BLaER1 (cell line): ENCODE data around the gene PRKN.
"Not testable (repeated sequence)": the region's sequence is repeated elsewhere in the genome, so short reads cannot be mapped to it uniquely, and the experiment has no call there.

Experiments used
- H3K27ac ChIP-seq: shearing (Covaris generic); formaldehyde crosslinking; 2 replicates; pipeline ENCODE4 v1.8.1; 2022
- H3K27me3 ChIP-seq: shearing (Covaris generic); formaldehyde crosslinking; 2 replicates; pipeline ENCODE4 v1.8.1; 2022
- H3K36me3 ChIP-seq: shearing (Covaris generic); formaldehyde crosslinking; 2 replicates; pipeline ENCODE4 v1.8.1; 2022
- H3K4me1 ChIP-seq: shearing (Covaris generic); formaldehyde crosslinking; 2 replicates; pipeline ENCODE4 v1.8.1; 2022
- H3K4me2 ChIP-seq: shearing (Covaris generic); formaldehyde crosslinking; 2 replicates; pipeline ENCODE4 v1.8.1; 2022
- H3K4me3 ChIP-seq: shearing (Covaris generic); formaldehyde crosslinking; 2 replicates; pipeline ENCODE4 v1.8.1; 2022
- H3K9ac ChIP-seq: shearing (Covaris generic); formaldehyde crosslinking; 2 replicates; pipeline ENCODE4 v1.8.1; 2022
- H3K9me3 ChIP-seq: shearing (Covaris generic); formaldehyde crosslinking; 2 replicates; pipeline ENCODE4 v1.8.1; 2022
- H4K20me1 ChIP-seq: shearing (Covaris generic); formaldehyde crosslinking; 2 replicates; pipeline ENCODE4 v1.8.1; 2022
- Cebpa-rat ChIP-seq: shearing (Covaris generic); IDR thresholded peaks from 2 replicates; pipeline ENCODE4 v1.8.1; 2022

PRKN gene

DNA sequence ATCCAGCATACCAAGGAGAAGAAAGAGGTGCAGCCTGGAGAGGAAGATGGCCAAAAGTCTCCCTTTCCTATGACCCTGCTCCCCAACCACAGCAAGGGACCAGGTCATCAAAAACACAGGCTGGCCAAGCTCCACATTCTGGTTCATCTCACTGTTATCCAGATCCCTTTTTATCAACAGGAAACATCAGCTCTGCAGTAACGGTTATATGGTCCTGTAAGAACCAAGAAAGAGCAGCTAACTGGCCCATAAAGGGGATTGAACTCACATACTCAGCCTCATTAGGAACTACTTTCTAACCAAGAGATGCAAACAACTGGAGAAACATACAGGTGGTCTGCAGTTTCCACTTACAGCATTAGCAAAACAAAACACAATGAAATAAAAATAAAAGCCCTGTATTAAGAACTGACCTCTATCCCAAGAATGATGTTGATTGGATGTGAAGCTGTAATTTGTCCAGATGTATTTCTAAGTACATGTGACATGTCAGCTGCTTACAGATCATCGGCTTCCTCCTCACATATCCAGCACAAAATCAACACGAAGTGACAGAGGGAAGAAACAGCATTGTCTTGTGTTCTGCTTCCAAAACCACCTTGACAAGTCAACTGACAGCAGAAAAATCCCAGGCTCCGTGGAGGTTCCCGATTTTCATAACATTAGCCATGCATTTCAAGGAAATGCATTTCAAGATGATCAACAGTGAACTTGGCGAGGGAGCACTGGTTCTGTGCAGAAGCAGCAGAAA lies 896.5 kb downstream of the PRKN start:
- peaks cover 6% of the 10 kb centered on the region; the same call in 1 of the 2 replicates for H3K27me3 ChIP-seq

DNA sequence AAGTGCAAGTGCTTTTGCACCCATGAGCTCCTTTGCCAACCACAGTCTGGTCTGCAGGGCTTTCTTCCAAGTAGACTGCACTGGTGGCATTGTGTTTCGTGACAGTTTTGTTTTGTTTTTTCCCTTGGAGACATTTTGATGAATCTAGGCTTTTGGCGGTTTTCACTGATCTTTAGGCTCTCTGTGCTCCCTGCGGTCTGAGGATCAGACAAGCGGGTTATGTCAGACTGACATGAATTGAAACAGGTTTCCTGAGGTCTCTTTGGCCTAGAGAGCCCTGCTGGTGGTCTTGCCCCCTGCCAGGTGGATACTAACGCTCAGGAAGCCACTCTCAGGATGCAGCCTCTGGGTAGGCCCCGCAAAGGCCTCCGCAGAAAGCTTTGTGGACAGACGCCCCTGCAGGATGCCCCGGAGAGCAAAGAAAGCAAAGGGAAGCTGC lies 898.3 kb downstream of the PRKN start:
- Histone ChIP-seq H3K4me1 (peaks cover 70% of the 10 kb centered on the region), H3K27ac (no peak overlapping the region), H3K36me3 (no peaks in the 10 kb centered on the region), H3K4me2 (peak overlapping the region; percentile 88), H3K4me3 (peak overlapping the region; percentile 29; the same call in 1 of the 2 replicates), H3K9me3 (no peaks in the 10 kb centered on the region), H4K20me1 (peaks cover 36% of the 10 kb centered on the region; the same call in 1 of the 2 replicates), H3K27me3 (peaks cover 6% of the 10 kb centered on the region; the same call in 1 of the 2 replicates), H3K9ac (no peak overlapping the region)
- TF ChIP-seq Cebpa-rat = no peak

More for the DNA sequence above, 896.5 kb downstream of the PRKN start:
- Histone ChIP-seq H3K27ac (no peak overlapping the region), H3K36me3 (no peaks in the 10 kb centered on the region), H3K4me1 (peaks cover 64% of the 10 kb centered on the region), H4K20me1 (peaks cover 34% of the 10 kb centered on the region; the same call in 1 of the 2 replicates), H3K4me3 (no peak overlapping the region), H3K9ac (no peak overlapping the region), H3K4me2 (peak overlapping the region; percentile 88), H3K9me3 (no peaks in the 10 kb centered on the region)
- no peak for TF ChIP-seq Cebpa-rat

DNA sequence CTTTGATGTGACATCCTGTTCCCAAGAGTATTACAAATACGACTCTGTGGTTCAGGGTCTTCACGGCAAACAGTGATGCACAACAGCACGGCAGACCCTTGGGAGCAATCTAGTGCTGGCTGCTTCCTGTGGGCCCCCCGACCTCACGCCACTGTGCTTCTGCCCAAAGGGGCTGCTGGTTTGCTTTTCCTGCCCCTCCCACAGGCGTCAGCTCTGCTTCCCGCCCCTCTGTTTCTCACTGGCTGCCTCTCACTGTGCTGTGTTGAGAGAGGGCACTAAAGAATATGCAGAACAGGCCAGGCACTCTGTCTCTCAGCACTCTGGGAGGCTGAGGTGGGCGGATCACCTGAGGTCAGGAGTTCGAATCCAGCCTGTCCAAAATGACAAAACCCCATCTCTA lies 899.2 kb downstream of the PRKN start:
- no peak overlapping the region for H3K9ac ChIP-seq
- H3K4me2 ChIP-seq = peak overlapping the region; percentile 88
- peaks cover 6% of the 10 kb centered on the region; the same call in 1 of the 2 replicates for H3K27me3 ChIP-seq
- no peak for TF ChIP-seq Cebpa-rat
- H3K4me1 ChIP-seq = peaks cover 70% of the 10 kb centered on the region
- H4K20me1 ChIP-seq = peaks cover 36% of the 10 kb centered on the region; the same call in 1 of the 2 replicates
- no peak overlapping the region for H3K27ac ChIP-seq
- no peaks in the 10 kb centered on the region for H3K36me3 ChIP-seq
- no peak overlapping the region for H3K4me3 ChIP-seq
- no peaks in the 10 kb centered on the region for H3K9me3 ChIP-seq

DNA sequence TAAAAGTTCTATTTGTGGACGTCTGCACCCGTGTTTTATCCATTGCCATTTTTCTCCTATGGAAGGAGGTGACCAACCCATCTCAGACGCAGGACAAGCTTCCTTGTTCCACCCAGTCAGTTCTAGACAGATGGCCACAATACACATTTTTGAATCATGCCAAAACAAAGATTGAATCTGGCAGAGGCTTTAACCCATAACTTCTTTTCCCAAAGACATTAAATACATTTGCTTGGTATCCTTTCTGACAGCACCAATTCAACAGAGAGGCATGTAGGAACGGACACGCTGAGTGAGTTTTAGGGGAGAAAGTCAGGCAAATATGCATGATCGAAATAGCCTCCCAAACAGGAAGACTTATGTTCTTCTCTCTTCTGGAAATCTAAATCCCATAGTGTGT lies 901.1 kb downstream of the PRKN start:
- H3K9me3 ChIP-seq = no peaks in the 10 kb centered on the region
- H3K9ac ChIP-seq = no peak overlapping the region
- peak overlapping the region; percentile 88 for H3K4me2 ChIP-seq
- peaks cover 63% of the 10 kb centered on the region for H3K4me1 ChIP-seq
- no peak for TF ChIP-seq Cebpa-rat
- H3K36me3 ChIP-seq = no peaks in the 10 kb centered on the region
- H3K4me3 ChIP-seq = no peak overlapping the region
- H3K27me3 ChIP-seq = peaks cover 6% of the 10 kb centered on the region; the same call in 1 of the 2 replicates
- peaks cover 36% of the 10 kb centered on the region; the same call in 1 of the 2 replicates for H4K20me1 ChIP-seq
- no peak overlapping the region for H3K27ac ChIP-seq

DNA sequence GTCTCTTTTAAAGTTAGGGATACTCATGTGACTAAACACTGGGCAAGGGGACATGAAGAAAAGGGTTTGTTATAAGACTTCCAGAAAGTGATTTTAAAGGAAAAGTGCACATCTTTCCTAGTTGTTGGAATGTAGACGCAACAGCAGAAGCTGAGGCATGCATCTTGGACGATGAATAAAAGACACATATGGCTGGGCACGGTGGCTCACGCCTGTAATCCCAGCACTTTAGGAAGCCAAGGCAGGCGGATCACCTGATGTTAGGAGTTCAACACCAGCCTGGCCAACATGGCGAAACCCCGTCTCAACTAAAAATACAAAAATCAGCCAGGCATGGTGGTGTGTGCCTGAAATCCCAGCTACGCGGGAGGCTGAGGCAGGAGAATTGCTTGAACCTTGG lies 905.4 kb downstream of the PRKN start:
- peaks cover 20% of the 10 kb centered on the region for H3K4me1 ChIP-seq

DNA sequence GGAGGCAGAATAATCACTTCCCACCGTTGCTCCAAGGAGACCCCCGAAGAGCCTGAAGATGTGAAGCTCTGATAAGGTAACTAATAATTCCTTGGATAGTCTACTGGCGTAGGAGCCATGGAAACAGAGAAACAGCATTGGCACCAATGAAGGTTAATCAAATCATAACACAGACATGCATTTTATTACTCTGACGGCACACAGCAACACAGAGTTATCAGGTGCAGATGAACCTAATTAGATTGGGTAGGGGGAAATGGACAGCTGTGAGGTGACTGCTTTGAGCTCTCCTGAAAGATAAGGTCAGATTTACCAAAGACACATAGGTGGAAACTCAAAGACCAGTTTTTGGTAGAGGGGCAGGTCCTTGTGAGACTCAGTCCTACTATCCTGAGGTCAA lies 909.7 kb downstream of the PRKN start:
- no peaks in the 10 kb centered on the region for H3K36me3 ChIP-seq
- no peak overlapping the region for H3K27ac ChIP-seq

More for the DNA sequence above, 905.4 kb downstream of the PRKN start:
- H3K9me3 ChIP-seq, H3K4me3 ChIP-seq, H3K36me3 ChIP-seq, H3K27ac ChIP-seq, H3K27me3 ChIP-seq, H3K9ac ChIP-seq, H3K4me2 ChIP-seq: not testable (repeated sequence)
- H4K20me1 ChIP-seq = peaks cover 13% of the 10 kb centered on the region; the same call in 1 of the 2 replicates

DNA sequence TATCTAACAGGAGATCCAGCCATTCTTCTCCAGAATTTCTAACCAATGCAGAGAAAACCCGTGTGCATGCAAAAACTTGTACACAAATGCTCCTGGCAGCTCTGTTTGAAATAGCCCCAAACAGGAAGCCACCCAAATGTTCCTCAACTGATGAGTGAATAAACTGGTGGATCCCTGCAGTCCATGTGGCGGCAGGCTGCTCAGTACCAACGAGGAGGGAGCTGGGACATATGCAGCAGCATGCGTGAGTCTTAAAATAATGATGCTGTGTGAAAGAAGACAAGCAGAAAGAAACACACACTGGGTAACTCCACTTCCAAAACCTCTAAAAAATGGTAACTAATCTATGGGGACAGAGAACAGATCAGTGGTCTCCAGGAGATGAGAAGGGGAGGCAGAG lies 911.6 kb downstream of the PRKN start:
- H3K27ac ChIP-seq = no peak overlapping the region
- TF ChIP-seq Cebpa-rat = no peak

More for the DNA sequence above, 909.7 kb downstream of the PRKN start:
- Histone ChIP-seq H3K4me1 (no peaks in the 10 kb centered on the region), H4K20me1 (no peaks in the 10 kb centered on the region), H3K27me3 (no peaks in the 10 kb centered on the region), H3K4me2 (no peak overlapping the region), H3K4me3 (no peak overlapping the region), H3K9me3 (peaks cover 8% of the 10 kb centered on the region; the same call in 1 of the 2 replicates), H3K9ac (no peak overlapping the region)
- no peak for TF ChIP-seq Cebpa-rat

DNA sequence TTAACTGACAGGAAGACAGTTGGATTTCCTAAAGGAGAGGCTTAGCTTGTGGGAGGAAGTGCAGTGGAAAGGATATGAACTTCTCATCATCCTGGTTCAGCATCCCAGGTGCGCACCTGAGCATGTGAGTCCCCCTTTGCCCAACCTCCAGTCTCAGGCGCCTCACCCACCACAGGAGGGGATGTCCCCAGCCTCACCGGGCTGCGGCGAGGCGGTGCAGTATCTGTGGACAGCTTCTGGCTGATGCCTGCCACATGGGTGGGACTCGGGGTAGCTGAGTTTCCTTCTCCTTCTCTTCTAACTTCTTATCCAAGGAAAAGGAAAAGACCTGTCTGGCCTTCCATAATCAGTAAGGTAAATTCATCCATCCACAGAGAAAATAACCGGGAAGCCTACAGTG lies 914.4 kb downstream of the PRKN start:
- Histone ChIP-seq H3K36me3 (no peaks in the 10 kb centered on the region), H3K4me2 (no peak overlapping the region), H3K9me3 (peaks cover 17% of the 10 kb centered on the region), H4K20me1 (no peaks in the 10 kb centered on the region), H3K4me3 (no peak overlapping the region), H3K27ac (no peak overlapping the region), H3K4me1 (no peaks in the 10 kb centered on the region), H3K9ac (no peak overlapping the region), H3K27me3 (no peaks in the 10 kb centered on the region)
- no peak for TF ChIP-seq Cebpa-rat

More for the DNA sequence above, 911.6 kb downstream of the PRKN start:
- no peaks in the 10 kb centered on the region for H3K4me1 ChIP-seq
- H3K4me3 ChIP-seq = no peak overlapping the region
- no peak overlapping the region for H3K9ac ChIP-seq
- no peaks in the 10 kb centered on the region for H4K20me1 ChIP-seq
- peaks cover 17% of the 10 kb centered on the region for H3K9me3 ChIP-seq
- H3K36me3 ChIP-seq = no peaks in the 10 kb centered on the region
- H3K4me2 ChIP-seq = no peak overlapping the region
- no peaks in the 10 kb centered on the region for H3K27me3 ChIP-seq

DNA sequence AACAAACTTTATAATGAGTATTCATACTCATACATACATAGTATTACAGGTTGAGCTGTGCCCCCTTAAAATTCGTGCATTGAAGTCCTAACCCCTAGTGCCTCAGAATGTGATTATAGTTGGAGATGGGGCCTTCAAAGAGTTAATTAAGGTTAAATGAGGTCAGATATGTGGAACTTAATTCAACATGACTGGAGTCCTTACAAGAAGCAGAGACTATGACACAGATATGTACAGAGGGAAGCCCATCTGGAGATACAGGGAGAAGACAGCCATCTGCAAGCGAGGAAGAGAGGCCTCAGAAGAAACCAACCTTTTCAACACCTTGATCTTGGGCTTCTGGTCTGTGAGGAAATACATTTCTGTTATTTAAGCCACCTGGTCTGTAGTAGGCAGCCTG lies 917.6 kb downstream of the PRKN start:
- H3K9ac ChIP-seq = no peak overlapping the region
- no peaks in the 10 kb centered on the region for H3K4me1 ChIP-seq
- TF ChIP-seq Cebpa-rat = no peak
- H3K27ac ChIP-seq = no peak overlapping the region
- H4K20me1 ChIP-seq = no peaks in the 10 kb centered on the region
- no peaks in the 10 kb centered on the region for H3K36me3 ChIP-seq
- no peaks in the 10 kb centered on the region for H3K27me3 ChIP-seq
- no peak overlapping the region for H3K4me3 ChIP-seq
- no peak overlapping the region for H3K4me2 ChIP-seq
- H3K9me3 ChIP-seq = peaks cover 17% of the 10 kb centered on the region

DNA sequence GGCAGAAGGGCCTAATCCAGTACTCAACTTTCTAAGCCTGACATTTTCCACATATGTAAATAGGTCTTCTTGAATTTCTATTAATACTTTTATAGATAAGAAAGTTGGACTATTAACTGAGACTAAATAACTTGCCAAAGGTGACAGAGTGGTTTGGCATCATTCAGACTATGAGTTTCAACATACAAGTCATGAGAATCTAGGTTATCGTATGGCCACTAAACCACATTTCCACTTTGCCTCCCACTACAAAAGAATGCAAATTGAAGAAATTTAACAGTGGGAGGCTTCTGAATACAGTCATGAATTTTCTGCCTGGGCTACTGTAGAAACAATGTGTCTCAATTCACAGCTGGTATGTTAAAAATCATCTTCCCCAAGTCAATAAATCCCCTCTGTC lies 922.7 kb downstream of the PRKN start:
- Histone ChIP-seq H3K4me1 (no peaks in the 10 kb centered on the region), H3K4me3 (no peak overlapping the region), H3K9me3 (no peaks in the 10 kb centered on the region; the same call in 1 of the 2 replicates), H3K27me3 (no peaks in the 10 kb centered on the region), H4K20me1 (no peaks in the 10 kb centered on the region), H3K27ac (no peak overlapping the region), H3K4me2 (no peak overlapping the region), H3K36me3 (no peaks in the 10 kb centered on the region), H3K9ac (no peak overlapping the region)
- TF ChIP-seq Cebpa-rat = no peak
